ENCODE data around the gene GABBR2. TPM values are rescaled to one million over a fixed set of nuclear protein-coding genes. Genes with fewer than 3 reads are reported as not detected.

The GABBR2 gene
- total and polyA plus RNA-seq, 9 of the 15 experiments (the other 6 are each of a cell fraction or from before 2014, with no cell fraction given), result 0.15 to 1.9 (median 0.32) TPM

GRCh38 chr9:98403715-98404114 lies 305.0 kb downstream of the GABBR2 start:
- no peak overlapping the region for H3K27ac ChIP-seq (ENCODE audit: extremely low read depth, low read depth, low read length)
- no peaks in the 10 kb centered on the region for H3K9me1 ChIP-seq (ENCODE audit: control insufficient read depth, insufficient read depth, low read length)
- in situ Hi-C loops (cut with MboI), result no loop called here
- no peaks in the 10 kb centered on the region; a peak in 1 of 5 replicates for H3K4me1 ChIP-seq (replicated peaks in 1 of 2; ENCODE audit: control insufficient read depth in 2 of 2, insufficient read depth in 2 of 2, low read length in 2 of 2)
- no TSS peak for BruUV-seq (replicated peaks)
- H2AFZ ChIP-seq (ENCODE audit: low read depth, low read length), result no peak overlapping the region
- H3K9ac ChIP-seq (ENCODE audit: insufficient read depth in 1 of 2, low read depth in 2 of 2, low read length in 2 of 2), result no peak overlapping the region
- H3K4me2 ChIP-seq (ENCODE audit: insufficient read depth, low read length), result no peak overlapping the region
- no peaks in the 10 kb centered on the region for H3K9me3 ChIP-seq (replicated peaks; ENCODE audit: control insufficient read depth, insufficient read depth, low read depth, low read length)
- 74% methylated on average over 6 of the region's 6 CpGs for WGBS (ENCODE audit: insufficient coverage, low coverage, missing lambda C conversion rate)
- ChIA-PET POLR2A (interaction anchor here (0.6 kb wide), 1 partner anchor 325 kb away, joined by 3 read pairs; no protein-coding TSS in a partner anchor), CTCF (ENCODE audit: low intra/inter-chr PET ratio) (interaction anchor here (0.7 kb wide), 1 partner anchor 691 kb away, joined by 5 read pairs; no protein-coding TSS in a partner anchor)
- no peak for DNase-seq (ENCODE audit: extremely low read depth in 1 of 4, low spot score in 3 of 4)
- intact Hi-C loops (cut with micrococcal nuclease), result no loop called here
- no peak for FAIRE-seq
- no peak for TF ChIP-seq DNMT1 (IDR thresholded peaks at IDR 0.05)
- TF ChIP-seq RBM25 (IDR thresholded peaks at IDR 0.05; ENCODE audit: low read depth, low read length, severe bottlenecking), result peak; percentile 85
- TF ChIP-seq DACH1 (IDR thresholded peaks at IDR 0.05; ENCODE audit: partially characterized antibody), result no peak
- peak; percentile 62; the same call in 1 of the 2 replicates for TF ChIP-seq BCOR (IDR thresholded peaks at IDR 0.05)
- no peak for ATAC-seq
- H3K4me3 ChIP-seq, result no peak overlapping the region
- H3K79me2 ChIP-seq (ENCODE audit: control insufficient read depth, insufficient read depth, low read length), result no peaks in the 10 kb centered on the region
- H3K27me3 ChIP-seq (ENCODE audit: control insufficient read depth in 2 of 2, insufficient read depth in 2 of 2, low read length in 2 of 2), result no peaks in the 10 kb centered on the region
- H4K20me1 ChIP-seq (replicated peaks; ENCODE audit: control insufficient read depth, insufficient read depth, low read length), result no peaks in the 10 kb centered on the region
- no peaks in the 10 kb centered on the region for H3K36me3 ChIP-seq (ENCODE audit: control insufficient read depth, insufficient read depth, low read length)

GRCh38 chr9:98402019-98402840 lies 306.5 kb downstream of the GABBR2 start:
- BruUV-seq (replicated peaks), result no TSS peak
- Histone ChIP-seq H4K20me1 (replicated peaks; ENCODE audit: control insufficient read depth, insufficient read depth, low read length) (no peaks in the 10 kb centered on the region; the same call in 1 of the 2 replicates), H3K36me3 (ENCODE audit: control insufficient read depth, insufficient read depth, low read length) (no peaks in the 10 kb centered on the region), H3K4me3 (no peak overlapping the region), H3K4me1 (replicated peaks in 1 of 2; ENCODE audit: control insufficient read depth in 2 of 2, insufficient read depth in 2 of 2, low read length in 2 of 2) (no peaks in the 10 kb centered on the region; a peak in 1 of 5 replicates), H3K9ac (ENCODE audit: insufficient read depth in 1 of 2, low read depth in 2 of 2, low read length in 2 of 2) (no peak overlapping the region), H3K9me1 (ENCODE audit: control insufficient read depth, insufficient read depth, low read length) (no peaks in the 10 kb centered on the region), H3K79me2 (ENCODE audit: control insufficient read depth, insufficient read depth, low read length) (no peaks in the 10 kb centered on the region), H3K27me3 (ENCODE audit: control insufficient read depth in 2 of 2, insufficient read depth in 2 of 2, low read length in 2 of 2) (no peaks in the 10 kb centered on the region), H3K9me3 (replicated peaks; ENCODE audit: control insufficient read depth, insufficient read depth, low read depth, low read length) (no peaks in the 10 kb centered on the region), H3K27ac (ENCODE audit: extremely low read depth, low read depth, low read length) (no peak overlapping the region), H2AFZ (ENCODE audit: low read depth, low read length) (no peak overlapping the region), H3K4me2 (ENCODE audit: insufficient read depth, low read length) (no peak overlapping the region)
- ChIA-PET POLR2A (no interaction called here), CTCF (ENCODE audit: low intra/inter-chr PET ratio) (no interaction called here)
- FAIRE-seq, result no peak
- 62% methylated on average over 14 of the region's 14 CpGs for WGBS (ENCODE audit: insufficient coverage, low coverage, missing lambda C conversion rate)
- in situ Hi-C loops (cut with MboI) (no loop called here), intact Hi-C loops (cut with micrococcal nuclease) (no loop called here)
- ATAC-seq, result no peak
- DNase-seq (ENCODE audit: extremely low read depth in 1 of 4, low spot score in 3 of 4), result no peak
- TF ChIP-seq FOXK1 (CRISPR knock-in tag; IDR thresholded peaks at IDR 0.05; ENCODE audit: borderline replicate concordance) (no peak), THAP7 (CRISPR knock-in tag; IDR thresholded peaks at IDR 0.05) (no peak), SRSF1 (IDR thresholded peaks at IDR 0.05; ENCODE audit: low read depth, low read length) (no peak), SIX5 (IDR thresholded peaks at IDR 0.05; ENCODE audit: borderline replicate concordance in 1 of 2, insufficient read depth in 1 of 2, low read depth in 1 of 2, low read length in 2 of 2) (no peak), ERF (CRISPR knock-in tag; IDR thresholded peaks at IDR 0.05) (no peak), HIVEP1 (CRISPR knock-in tag; IDR thresholded peaks at IDR 0.05) (no peak), ZNF3 (CRISPR knock-in tag; IDR thresholded peaks at IDR 0.05) (no peak), RBM14 (IDR thresholded peaks at IDR 0.05; ENCODE audit: borderline replicate concordance, insufficient read depth, low read depth, low read length) (no peak), ZNF584 (CRISPR knock-in tag; IDR thresholded peaks at IDR 0.05; ENCODE audit: low read depth) (no peak), ESRRB (CRISPR knock-in tag; IDR thresholded peaks at IDR 0.05; ENCODE audit: borderline replicate concordance) (no peak)

Data from K562 (cell line).